Osteoblast (primary cell): ENCODE results near the gene CCDC85C. TPM values are rescaled to one million over a fixed set of nuclear protein-coding genes. Genes with fewer than 3 reads are reported as not detected.

Source experiments
- DNase-seq: peaks from one replicate; pipeline ENCODE4 v3.0.0; 2011; ENCODE audit warnings: low spot score, mixed read lengths; ENCODE audit not compliant: insufficient read length; ENCODE audit errors: missing footprints
- H2AFZ ChIP-seq: 2 replicates; pipeline ENCODE4 v1.6.0; 2011; ENCODE audit warnings: mild to moderate bottlenecking, low read length
- H3K27ac ChIP-seq: 2 replicates; pipeline ENCODE4 v1.5.1; 2011; ENCODE audit warnings: mild to moderate bottlenecking, low read depth, low read length, moderate library complexity
- H3K27me3 ChIP-seq: 2 replicates; pipeline ENCODE4 v1.6.0; 2012; ENCODE audit warnings: mild to moderate bottlenecking, control low read depth, inconsistent platforms, low read length, moderate library complexity; ENCODE audit not compliant: insufficient read depth
- H3K36me3 ChIP-seq: 2 replicates; pipeline ENCODE4 v1.5.1; 2011; ENCODE audit warnings: mild to moderate bottlenecking, low read length, control low read depth, moderate library complexity; ENCODE audit not compliant: insufficient read depth
- H3K4me1 ChIP-seq: 2 replicates; pipeline ENCODE4 v1.5.1; 2011; ENCODE audit warnings: mild to moderate bottlenecking, low read length, control low read depth, moderate library complexity; ENCODE audit not compliant: insufficient read depth
- H3K4me2 ChIP-seq: 2 replicates; pipeline ENCODE4 v1.6.0; 2011; ENCODE audit warnings: mild to moderate bottlenecking, low read length; ENCODE audit not compliant: insufficient read depth
- H3K4me3 ChIP-seq: fragments of 200-600 bp; sonication (generic); 3 replicates; pipeline ENCODE4 v1.5.1; 2012; ENCODE audit warnings: mild to moderate bottlenecking, low read length, inconsistent platforms; ENCODE audit not compliant: insufficient read depth
- H3K79me2 ChIP-seq: 2 replicates; pipeline ENCODE4 v1.6.0; 2012; ENCODE audit warnings: mild to moderate bottlenecking, low read length, control low read depth, inconsistent platforms; ENCODE audit not compliant: insufficient read depth
- H3K9me3 ChIP-seq: 2 replicates; pipeline ENCODE4 v1.5.1; 2011; ENCODE audit warnings: low read depth, low read length, control low read depth
- H4K20me1 ChIP-seq: 2 replicates; pipeline ENCODE4 v1.6.0; 2012; ENCODE audit warnings: mild to moderate bottlenecking, low read length, control low read depth; ENCODE audit not compliant: insufficient read depth
- total RNA-seq: library from RNA; depleted of rRNA; stranded (reverse); fragments of >200 nt; gene quantifications from 2 replicates; pipeline ENCODE4 v1.2.3, GENCODE V29; 2012
- TF ChIP-seq, protein P1 (sequence below): IDR thresholded peaks from 2 replicates; pipeline ENCODE4 v1.5.1; 2011; ENCODE audit warnings: mild to moderate bottlenecking, low read depth, low read length, moderate library complexity; ENCODE audit errors: extremely low read depth

Gene CCDC85C
- total RNA-seq, 1 donor = 3.6 TPM

DNA sequence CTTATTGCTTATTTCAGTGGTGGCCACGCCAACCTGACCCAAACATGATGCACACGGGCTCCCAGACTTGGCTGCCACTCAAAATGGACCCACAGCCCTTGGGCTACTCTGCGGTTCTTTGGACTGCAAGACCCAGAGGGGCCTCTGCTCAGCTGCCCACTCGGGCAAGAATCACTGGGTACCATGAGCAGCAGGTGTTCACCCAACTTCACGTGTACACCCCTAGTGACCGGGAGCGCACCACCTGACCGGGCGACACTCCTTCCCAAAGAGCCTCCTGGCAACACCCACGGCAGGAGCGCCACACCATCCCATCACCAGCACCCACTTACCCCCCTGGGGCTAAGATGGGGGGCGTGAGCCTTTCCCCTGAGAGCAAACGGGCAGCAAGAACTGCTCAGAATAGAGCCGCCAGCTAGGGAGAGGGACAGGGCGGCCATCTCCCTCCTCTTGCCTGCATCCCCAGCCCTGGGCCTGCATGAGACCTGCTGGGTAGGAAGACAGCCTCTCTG lies 90.8 kb downstream of the CCDC85C start:
- Histone ChIP-seq H4K20me1 (peaks cover 26% of the 10 kb centered on the region), H3K9me3 (no peaks in the 10 kb centered on the region), H3K27me3 (no peaks in the 10 kb centered on the region), H3K4me3 (no peak overlapping the region), H3K36me3 (peaks cover 31% of the 10 kb centered on the region), H3K4me1 (peaks cover 16% of the 10 kb centered on the region), H3K4me2 (no peak overlapping the region), H2AFZ (no peak overlapping the region), H3K79me2 (no peaks in the 10 kb centered on the region), H3K27ac (no peak overlapping the region)
- peak; percentile 43 for DNase-seq
- TF ChIP-seq, protein P1, sequence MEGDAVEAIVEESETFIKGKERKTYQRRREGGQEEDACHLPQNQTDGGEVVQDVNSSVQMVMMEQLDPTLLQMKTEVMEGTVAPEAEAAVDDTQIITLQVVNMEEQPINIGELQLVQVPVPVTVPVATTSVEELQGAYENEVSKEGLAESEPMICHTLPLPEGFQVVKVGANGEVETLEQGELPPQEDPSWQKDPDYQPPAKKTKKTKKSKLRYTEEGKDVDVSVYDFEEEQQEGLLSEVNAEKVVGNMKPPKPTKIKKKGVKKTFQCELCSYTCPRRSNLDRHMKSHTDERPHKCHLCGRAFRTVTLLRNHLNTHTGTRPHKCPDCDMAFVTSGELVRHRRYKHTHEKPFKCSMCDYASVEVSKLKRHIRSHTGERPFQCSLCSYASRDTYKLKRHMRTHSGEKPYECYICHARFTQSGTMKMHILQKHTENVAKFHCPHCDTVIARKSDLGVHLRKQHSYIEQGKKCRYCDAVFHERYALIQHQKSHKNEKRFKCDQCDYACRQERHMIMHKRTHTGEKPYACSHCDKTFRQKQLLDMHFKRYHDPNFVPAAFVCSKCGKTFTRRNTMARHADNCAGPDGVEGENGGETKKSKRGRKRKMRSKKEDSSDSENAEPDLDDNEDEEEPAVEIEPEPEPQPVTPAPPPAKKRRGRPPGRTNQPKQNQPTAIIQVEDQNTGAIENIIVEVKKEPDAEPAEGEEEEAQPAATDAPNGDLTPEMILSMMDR = no peak

- peak; percentile 56 for DNase-seq
- H3K27me3 ChIP-seq = no peaks in the 10 kb centered on the region
- no peak overlapping the region for H3K4me2 ChIP-seq
- H3K9me3 ChIP-seq = no peaks in the 10 kb centered on the region
- H2AFZ ChIP-seq = no peak overlapping the region
- peaks cover 16% of the 10 kb centered on the region for H3K4me1 ChIP-seq
- H3K27ac ChIP-seq = no peak overlapping the region
- H3K36me3 ChIP-seq = peaks cover 37% of the 10 kb centered on the region
- H4K20me1 ChIP-seq = peaks cover 26% of the 10 kb centered on the region
- H3K4me3 ChIP-seq = no peak overlapping the region
- H3K79me2 ChIP-seq = no peaks in the 10 kb centered on the region
- TF ChIP-seq, protein P1 = no peak
These were observed 91.3 kb downstream of the CCDC85C start for GRCh38 chr14:99512571-99513182.

DNA sequence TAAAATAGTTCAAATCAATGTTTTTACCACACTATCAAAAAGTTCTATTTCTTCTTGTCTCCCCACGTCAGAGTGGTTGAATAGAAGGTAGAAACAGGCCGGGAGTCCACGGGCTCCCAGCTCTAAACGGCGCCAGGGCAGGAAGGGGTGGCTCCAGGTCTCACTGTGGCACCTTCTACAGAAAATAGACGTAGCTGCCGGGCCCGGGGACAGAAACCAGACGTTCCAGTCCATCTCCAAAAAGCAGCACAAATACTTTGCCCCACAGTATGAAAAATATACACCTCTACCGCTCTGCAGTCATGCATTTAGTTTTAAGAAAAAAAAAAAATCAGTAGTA lies 91.9 kb downstream of the CCDC85C start:
- Histone ChIP-seq H2AFZ (no peak overlapping the region), H3K4me2 (no peak overlapping the region), H3K36me3 (peaks cover 43% of the 10 kb centered on the region), H4K20me1 (peaks cover 26% of the 10 kb centered on the region), H3K27ac (peak overlapping the region; percentile 43), H3K4me3 (no peak overlapping the region), H3K27me3 (no peaks in the 10 kb centered on the region), H3K9me3 (no peaks in the 10 kb centered on the region), H3K79me2 (no peaks in the 10 kb centered on the region), H3K4me1 (peaks cover 16% of the 10 kb centered on the region)
- peak; percentile 65 for DNase-seq
- TF ChIP-seq, protein P1 = no peak

DNA sequence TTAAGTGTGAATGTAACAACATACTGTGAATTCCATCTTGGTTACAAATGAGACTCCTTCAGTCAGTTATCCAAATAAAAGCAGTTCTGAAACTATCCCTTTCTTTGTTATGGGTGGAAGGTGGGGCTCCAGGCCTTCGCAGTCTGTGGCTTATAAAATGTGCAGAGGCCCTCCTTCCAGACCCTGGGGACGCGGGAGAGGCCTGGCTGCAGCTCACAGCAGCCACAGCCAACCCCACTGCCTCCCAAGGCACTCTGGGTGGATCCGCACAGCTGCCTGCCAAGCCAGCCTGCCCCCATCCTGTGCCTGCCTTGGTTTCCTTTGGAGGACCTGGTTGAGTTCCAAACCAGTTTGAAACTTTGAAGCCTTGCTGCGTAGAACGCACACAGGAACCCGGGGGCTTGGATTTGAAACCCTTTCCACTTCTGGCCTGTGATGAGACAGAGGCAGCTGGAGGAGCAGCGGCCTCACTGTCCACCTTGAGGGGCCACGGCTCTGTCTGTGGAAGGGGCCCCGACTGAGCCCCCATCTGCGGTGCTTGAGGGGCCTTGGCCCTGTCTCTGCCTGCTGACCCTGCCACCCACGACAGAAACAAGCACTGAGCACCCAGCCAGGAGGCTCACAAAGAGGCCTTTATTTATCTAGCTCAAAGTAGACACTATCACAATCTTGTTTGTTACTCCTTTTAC lies 92.4 kb downstream of the CCDC85C start:
- H3K4me1 ChIP-seq = peaks cover 16% of the 10 kb centered on the region
- TF ChIP-seq, protein P1 = no peak
- peak overlapping the region; percentile 1 for H3K4me2 ChIP-seq
- H3K27ac ChIP-seq = peak overlapping the region; percentile 43
- H3K4me3 ChIP-seq = no peak overlapping the region
- H3K9me3 ChIP-seq = no peaks in the 10 kb centered on the region
- H3K79me2 ChIP-seq = no peaks in the 10 kb centered on the region
- no peaks in the 10 kb centered on the region for H3K27me3 ChIP-seq
- peaks cover 48% of the 10 kb centered on the region for H3K36me3 ChIP-seq
- H4K20me1 ChIP-seq = peaks cover 23% of the 10 kb centered on the region
- DNase-seq = peak; percentile 95
- no peak overlapping the region for H2AFZ ChIP-seq
